ENCODE measurements around the gene CBFA2T2. TPM values are rescaled to one million over a fixed set of nuclear protein-coding genes. Genes with fewer than 3 reads are reported as not detected.
A peak's percentile ranks its signal among the peaks of the same experiment; 100 is the strongest.
"Not testable (repeated sequence)": the region's sequence is repeated elsewhere in the genome, so short reads cannot be mapped to it uniquely, and the experiment has no call there.

CBFA2T2 gene
- total RNA-seq, 1 donor from 2014 or later, result 58.1 TPM

- Mint-ChIP-seq H3K27ac (peak overlapping the region; percentile 64), H3K4me1 (ENCODE audit: low read depth) (peaks cover 20% of the 10 kb centered on the region), H3K4me3 (ENCODE audit: low read depth) (no peak overlapping the region), H3K27me3 (no peaks in the 10 kb centered on the region), H3K36me3 (ENCODE audit: insufficient read depth) (peaks cover 11% of the 10 kb centered on the region), H3K9me3 (ENCODE audit: low read depth) (peaks cover 8% of the 10 kb centered on the region)
- DNase-seq (ENCODE audit: low spot score, unreplicated experiment), result no peak
- no peak for TF ChIP-seq CTCF (IDR thresholded peaks at IDR 0.05; ENCODE audit: unreplicated experiment)
These were observed 43.0 kb downstream of the CBFA2T2 start for GRCh38 chr20:33532753-33533459.

- H3K4me3 Mint-ChIP-seq (ENCODE audit: low read depth); H3K27ac Mint-ChIP-seq; H3K9me3 Mint-ChIP-seq (ENCODE audit: low read depth); DNase-seq (ENCODE audit: low spot score, unreplicated experiment); H3K27me3 Mint-ChIP-seq: not testable (repeated sequence)
- Mint-ChIP-seq H3K4me1 (ENCODE audit: low read depth) (peaks cover 35% of the 10 kb centered on the region), H3K36me3 (ENCODE audit: insufficient read depth) (peaks cover 12% of the 10 kb centered on the region)
These were observed 45.8 kb downstream of the CBFA2T2 start for GRCh38 chr20:33535717-33536116.

- no peak overlapping the region for H3K27ac Mint-ChIP-seq
- no peak overlapping the region for H3K4me3 Mint-ChIP-seq (ENCODE audit: low read depth)
- H3K4me1 Mint-ChIP-seq (ENCODE audit: low read depth), result peaks cover 29% of the 10 kb centered on the region
These were observed 47.7 kb downstream of the CBFA2T2 start for GRCh38 chr20:33537608-33538007.

GRCh38 chr20:33539129-33539528, 49.2 kb downstream of the CBFA2T2 start:
- peak overlapping the region; percentile 10 for H3K27ac Mint-ChIP-seq

More at GRCh38 chr20:33537608-33538007, 47.7 kb downstream of the CBFA2T2 start:
- DNase-seq (ENCODE audit: low spot score, unreplicated experiment), result no peak
- Mint-ChIP-seq H3K36me3 (ENCODE audit: insufficient read depth) (peaks cover 12% of the 10 kb centered on the region), H3K9me3 (ENCODE audit: low read depth) (peaks cover 8% of the 10 kb centered on the region), H3K27me3 (no peaks in the 10 kb centered on the region)
- TF ChIP-seq CTCF (IDR thresholded peaks at IDR 0.05; ENCODE audit: unreplicated experiment), result no peak

GRCh38 chr20:33540427-33540826, 50.5 kb downstream of the CBFA2T2 start:
- Mint-ChIP-seq H3K27me3 (no peaks in the 10 kb centered on the region), H3K4me1 (ENCODE audit: low read depth) (peaks cover 31% of the 10 kb centered on the region), H3K9me3 (ENCODE audit: low read depth) (peaks cover 8% of the 10 kb centered on the region), H3K36me3 (ENCODE audit: insufficient read depth) (peaks cover 12% of the 10 kb centered on the region), H3K4me3 (ENCODE audit: low read depth) (no peak overlapping the region), H3K27ac (no peak overlapping the region)
- TF ChIP-seq CTCF (IDR thresholded peaks at IDR 0.05; ENCODE audit: unreplicated experiment), result no peak
- no peak for DNase-seq (ENCODE audit: low spot score, unreplicated experiment)

More at GRCh38 chr20:33539129-33539528, 49.2 kb downstream of the CBFA2T2 start:
- no peak for TF ChIP-seq CTCF (IDR thresholded peaks at IDR 0.05; ENCODE audit: unreplicated experiment)
- H3K27me3 Mint-ChIP-seq, result no peaks in the 10 kb centered on the region
- DNase-seq (ENCODE audit: low spot score, unreplicated experiment), result no peak
- no peak overlapping the region for H3K4me3 Mint-ChIP-seq (ENCODE audit: low read depth)
- peaks cover 30% of the 10 kb centered on the region for H3K4me1 Mint-ChIP-seq (ENCODE audit: low read depth)
- peaks cover 8% of the 10 kb centered on the region for H3K9me3 Mint-ChIP-seq (ENCODE audit: low read depth)
- H3K36me3 Mint-ChIP-seq (ENCODE audit: insufficient read depth), result peaks cover 12% of the 10 kb centered on the region

GRCh38 chr20:33541074-33541473, 51.2 kb downstream of the CBFA2T2 start:
- DNase-seq (ENCODE audit: low spot score, unreplicated experiment), result no peak
- Mint-ChIP-seq H3K4me1 (ENCODE audit: low read depth) (peaks cover 31% of the 10 kb centered on the region), H3K9me3 (ENCODE audit: low read depth) (peaks cover 8% of the 10 kb centered on the region), H3K4me3 (ENCODE audit: low read depth) (no peak overlapping the region), H3K27ac (no peak overlapping the region), H3K27me3 (no peaks in the 10 kb centered on the region), H3K36me3 (ENCODE audit: insufficient read depth) (peaks cover 12% of the 10 kb centered on the region)
- no peak for TF ChIP-seq CTCF (IDR thresholded peaks at IDR 0.05; ENCODE audit: unreplicated experiment)
